Sciatic nerve (tissue), 2 donors: ENCODE measurements around the gene CHMP6. TPM values are rescaled to one million over a fixed set of nuclear protein-coding genes. Genes with fewer than 3 reads are reported as not detected.
"Not testable (repeated sequence)": the region's sequence is repeated elsewhere in the genome, so short reads cannot be mapped to it uniquely, and the experiment has no call there.

Source experiments
- ATAC-seq: fragments of 200-7000 bp; cut with Tn5 transposase; one replicate; pipeline ENCODE4 v1.9.1; 2020; ENCODE audit warnings: mild to moderate bottlenecking, moderate library complexity
- DNase-seq: peaks from one replicate; pipeline ENCODE4 v3.0.0-alpha.2; 2020; ENCODE audit warnings: low spot score
- intact Hi-C: fragments of 100-400 bp; cut with DNase I; formaldehyde crosslinking; loops from one replicate; pipeline ENCODE4 v1.14.2; 2022
- total RNA-seq: library from RNA; stranded (reverse); fragmentation: NEBNext Ultra II Directional; extraction: Animal tissue kit (Norgen Biotek cat#: 25700); gene quantifications from one replicate; pipeline ENCODE4 v1.2.1, GENCODE V29; 2021
- donor health status: DM: no; HTN: no; CAD: no.
- donor health status: DM: no; HTN: no; CAD: no.

CHMP6 gene
- total RNA-seq, 1 donor from 2014 or later = 26.8 TPM

DNA sequence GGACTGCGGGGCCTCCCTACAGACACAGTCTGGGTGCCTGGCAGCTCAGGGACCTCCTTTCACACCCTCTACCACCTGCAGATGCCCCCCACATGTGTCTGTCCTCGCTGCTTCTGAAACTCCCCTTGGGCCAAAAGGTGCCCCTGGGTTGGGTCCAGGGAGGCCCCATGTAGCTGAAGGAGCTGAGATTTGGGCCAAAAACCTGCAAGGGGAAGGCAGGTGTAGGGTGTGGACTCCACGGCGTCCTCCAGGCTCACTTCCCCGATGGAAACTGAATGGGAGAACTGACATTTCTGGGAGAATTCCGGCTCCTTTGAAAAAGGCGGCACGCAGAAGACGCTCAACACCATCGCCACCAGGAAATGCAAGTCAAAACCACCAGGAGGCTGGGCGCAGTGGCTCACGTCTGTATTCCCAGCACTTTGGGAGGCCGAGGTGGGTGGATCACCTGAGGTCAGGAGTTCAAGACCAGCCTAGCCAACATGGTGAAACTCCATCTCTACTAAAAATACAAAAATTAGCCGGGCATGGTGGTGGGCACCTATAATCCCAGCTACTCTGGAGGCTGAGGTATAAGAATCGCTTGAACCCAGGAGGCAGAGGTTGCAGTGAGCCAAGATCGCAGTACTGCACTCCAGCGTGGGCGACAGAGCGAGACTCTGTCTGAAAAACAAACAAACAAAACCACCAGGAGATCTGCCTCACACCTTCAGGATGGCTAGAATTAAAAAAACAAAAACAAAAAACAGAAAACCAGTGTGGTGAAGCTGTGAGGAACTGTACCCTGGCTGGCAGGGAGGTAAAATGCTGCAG is 30.1 kb downstream of the CHMP6 start:
- intact Hi-C loops = loop anchor here (2.0 kb wide), 1 partner anchor 35 kb away; no protein-coding TSS in a partner anchor
- DNase-seq = no peak
- ATAC-seq = no peak

GRCh38 chr17:81022344-81022676 is 30.7 kb downstream of the CHMP6 start:
- no peak for DNase-seq
- ATAC-seq = no peak
- intact Hi-C loops = loop anchor here (2.0 kb wide), 1 partner anchor 36 kb away; no protein-coding TSS in a partner anchor

- intact Hi-C loops = no loop called here
- peak; percentile 68 for DNase-seq
- peak; percentile 62 for ATAC-seq
These were observed 33.6 kb downstream of the CHMP6 start for GRCh38 chr17:81025065-81025740.

- intact Hi-C loops = no loop called here
- ATAC-seq (peak; percentile 37), DNase-seq (peak; percentile 70)
These were observed 34.1 kb downstream of the CHMP6 start for GRCh38 chr17:81025741-81026129.

DNA sequence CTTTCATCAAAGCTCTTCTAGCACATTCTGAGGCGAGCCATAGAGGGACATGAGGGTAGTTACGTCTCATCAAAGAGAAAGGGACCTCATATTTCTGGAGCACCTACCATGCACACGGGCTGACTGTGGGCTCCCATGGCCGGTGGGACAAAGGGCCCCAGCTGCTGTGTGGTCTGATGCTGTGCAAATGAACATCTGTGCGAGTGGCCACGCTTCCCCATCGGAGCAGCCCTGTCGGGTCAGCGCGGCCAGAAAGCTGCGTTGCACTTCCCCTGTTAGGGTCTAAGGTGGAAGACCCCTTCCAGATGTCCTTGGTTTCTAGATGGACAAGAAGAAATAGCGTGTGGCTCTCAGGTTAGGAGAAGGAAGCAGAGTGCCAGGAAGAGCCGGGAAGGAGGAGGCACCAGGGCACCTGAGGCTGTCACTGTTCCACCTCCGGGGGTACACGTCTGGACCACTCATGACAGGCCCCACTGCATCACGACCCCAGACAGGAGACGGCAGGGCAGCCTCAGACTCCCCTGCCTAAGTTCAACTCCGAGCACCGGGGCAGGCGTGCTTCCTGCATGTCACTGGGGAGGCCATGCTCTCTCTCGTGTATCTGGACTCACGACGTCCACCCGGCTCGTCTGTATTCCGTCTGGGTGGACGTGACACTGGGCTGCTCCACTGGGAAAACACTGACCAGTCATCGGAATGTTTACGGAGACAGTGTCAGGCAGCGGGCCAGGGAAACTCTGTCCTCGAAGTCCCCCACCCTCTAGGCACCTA is 34.8 kb downstream of the CHMP6 start:
- DNase-seq = peak; percentile 56
- intact Hi-C loops = no loop called here

GRCh38 chr17:81027038-81027437 is 35.4 kb downstream of the CHMP6 start:
- ATAC-seq = no peak
- intact Hi-C loops = no loop called here
- DNase-seq = no peak

More for the DNA sequence above, 34.8 kb downstream of the CHMP6 start:
- no peak for ATAC-seq

DNA sequence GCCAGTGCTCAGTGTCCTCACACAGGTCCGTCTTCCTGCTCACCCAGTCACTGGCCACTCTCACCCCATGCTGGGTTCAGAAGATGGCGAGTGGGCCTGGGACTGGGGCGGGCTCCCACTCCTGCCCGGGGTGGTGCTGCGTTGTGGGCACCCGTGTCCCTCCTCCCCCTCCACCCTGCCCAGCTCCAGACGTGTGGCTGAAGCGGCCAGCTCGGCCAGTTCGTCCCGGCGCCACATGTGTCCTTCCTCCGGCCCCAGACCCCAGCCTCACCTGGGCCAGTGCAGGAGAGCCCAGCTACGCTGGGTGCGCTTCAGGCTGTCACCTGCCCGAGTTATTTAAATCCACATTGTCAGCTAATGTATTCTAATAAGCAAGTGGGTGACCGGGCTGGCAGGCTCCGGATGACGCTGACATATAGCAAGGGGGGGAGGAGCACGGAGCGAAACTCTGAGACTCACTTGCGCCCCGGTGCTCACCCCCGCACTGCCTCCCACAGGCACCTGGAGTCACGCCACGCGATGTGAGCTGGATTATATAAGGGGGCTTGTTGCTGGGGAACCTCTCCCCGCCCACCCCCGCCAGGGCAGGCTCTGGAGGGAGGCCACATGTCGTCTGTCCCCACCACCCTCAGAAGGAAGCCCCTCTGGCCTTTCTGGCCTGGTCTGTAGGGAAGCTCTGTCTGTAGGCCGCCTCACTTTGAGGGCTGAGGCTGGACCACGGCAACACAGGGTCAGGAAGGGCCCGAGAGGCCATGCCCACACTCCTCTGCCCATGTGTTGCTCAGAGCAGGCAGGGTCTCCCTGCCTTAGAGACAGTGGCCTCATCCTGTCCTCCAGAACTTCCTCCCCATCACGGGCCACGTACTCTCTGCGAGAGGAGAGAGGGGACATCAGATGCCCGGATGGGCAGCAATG is 36.2 kb downstream of the CHMP6 start:
- ATAC-seq (no peak), DNase-seq (peak; percentile 66)
- intact Hi-C loops = no loop called here

- intact Hi-C loops = no loop called here
- ATAC-seq = no peak
- peak; percentile 46 for DNase-seq
These were observed 36.8 kb downstream of the CHMP6 start for GRCh38 chr17:81028506-81028858.

DNA sequence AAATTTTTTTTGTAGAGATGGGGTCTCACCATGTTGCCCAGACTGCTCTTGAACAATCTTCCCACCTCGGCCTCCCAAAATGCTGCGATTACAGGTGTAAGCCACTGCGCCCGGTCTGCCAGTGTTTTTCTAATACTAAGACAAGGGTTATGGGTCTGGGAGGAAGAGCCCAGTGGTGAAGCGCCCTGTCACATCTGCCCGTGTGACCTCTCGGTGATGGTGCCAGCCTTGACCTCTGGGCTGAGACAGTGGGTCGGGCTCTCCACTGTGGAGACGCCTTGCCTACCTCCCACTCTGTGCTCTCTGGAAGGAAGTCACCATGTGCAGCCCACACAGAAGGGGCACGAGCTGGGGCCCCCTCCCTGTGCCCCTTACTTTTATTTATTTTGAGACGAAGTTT is 38.2 kb downstream of the CHMP6 start:
- ATAC-seq (no peak), DNase-seq (no peak)
- intact Hi-C loops = loop anchor here (5.0 kb wide), 1 partner anchor 67 kb away; no protein-coding TSS in a partner anchor

GRCh38 chr17:81030312-81030711 is 38.7 kb downstream of the CHMP6 start:
- intact Hi-C loops = loop anchor here (5.0 kb wide), 1 partner anchor 67 kb away; no protein-coding TSS in a partner anchor
- not testable (repeated sequence) for ATAC-seq, DNase-seq

GRCh38 chr17:81030741-81031565 is 39.3 kb downstream of the CHMP6 start:
- DNase-seq (peak; percentile 57), ATAC-seq (no peak)
- intact Hi-C loops = loop anchor here (5.0 kb wide), 1 partner anchor 66 kb away; no protein-coding TSS in a partner anchor

DNA sequence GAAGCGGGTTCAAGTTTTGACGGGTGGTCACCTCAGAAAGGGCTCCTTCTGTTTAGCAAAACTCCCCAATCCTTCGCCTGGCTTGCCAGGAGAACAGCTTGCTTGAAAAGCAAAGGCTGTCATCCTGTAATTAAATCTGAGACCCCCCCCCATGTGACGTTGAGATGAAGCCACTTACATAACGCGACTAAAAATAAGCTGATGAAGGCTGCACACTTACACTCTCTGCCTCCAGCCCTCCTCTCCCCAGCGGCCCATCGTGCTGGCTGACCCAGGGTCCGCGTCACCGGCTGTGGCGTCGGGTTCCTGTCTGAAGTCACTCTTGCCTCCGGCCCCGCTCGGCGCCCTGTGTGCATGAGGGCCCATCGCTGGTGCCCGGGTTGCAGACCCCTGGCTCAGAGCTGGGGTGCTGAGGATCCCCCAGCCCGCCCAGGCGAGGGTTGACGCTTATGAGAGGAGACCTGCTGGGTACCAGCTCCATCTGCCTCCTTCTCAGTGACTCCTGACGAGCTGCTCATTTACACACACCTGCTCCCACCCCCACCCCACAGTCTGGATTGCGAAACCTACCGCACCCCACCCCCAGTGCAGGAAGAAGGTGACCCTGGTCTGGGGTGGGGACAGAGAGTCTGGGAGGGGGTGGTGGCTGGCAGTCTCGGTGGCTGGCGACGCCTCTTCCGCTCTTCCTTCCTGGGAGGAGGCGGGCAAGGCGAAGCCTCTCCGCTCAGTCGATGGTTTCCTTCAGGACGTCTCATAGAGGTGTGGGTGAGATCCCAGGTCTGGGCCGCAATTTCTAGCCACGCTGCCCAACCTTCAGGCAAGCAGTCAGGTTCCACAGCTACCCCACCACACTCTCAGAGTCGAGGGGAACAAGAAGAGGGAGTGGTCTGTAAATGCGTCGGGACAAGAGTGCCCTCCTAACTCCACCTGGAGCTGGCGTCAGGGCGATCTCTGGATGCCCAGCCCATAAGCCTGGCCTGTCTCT is 40.2 kb downstream of the CHMP6 start:
- intact Hi-C loops = loop anchor here (5.0 kb wide), 1 partner anchor 65 kb away; no protein-coding TSS in a partner anchor
- DNase-seq (peak; percentile 61), ATAC-seq (no peak)

DNA sequence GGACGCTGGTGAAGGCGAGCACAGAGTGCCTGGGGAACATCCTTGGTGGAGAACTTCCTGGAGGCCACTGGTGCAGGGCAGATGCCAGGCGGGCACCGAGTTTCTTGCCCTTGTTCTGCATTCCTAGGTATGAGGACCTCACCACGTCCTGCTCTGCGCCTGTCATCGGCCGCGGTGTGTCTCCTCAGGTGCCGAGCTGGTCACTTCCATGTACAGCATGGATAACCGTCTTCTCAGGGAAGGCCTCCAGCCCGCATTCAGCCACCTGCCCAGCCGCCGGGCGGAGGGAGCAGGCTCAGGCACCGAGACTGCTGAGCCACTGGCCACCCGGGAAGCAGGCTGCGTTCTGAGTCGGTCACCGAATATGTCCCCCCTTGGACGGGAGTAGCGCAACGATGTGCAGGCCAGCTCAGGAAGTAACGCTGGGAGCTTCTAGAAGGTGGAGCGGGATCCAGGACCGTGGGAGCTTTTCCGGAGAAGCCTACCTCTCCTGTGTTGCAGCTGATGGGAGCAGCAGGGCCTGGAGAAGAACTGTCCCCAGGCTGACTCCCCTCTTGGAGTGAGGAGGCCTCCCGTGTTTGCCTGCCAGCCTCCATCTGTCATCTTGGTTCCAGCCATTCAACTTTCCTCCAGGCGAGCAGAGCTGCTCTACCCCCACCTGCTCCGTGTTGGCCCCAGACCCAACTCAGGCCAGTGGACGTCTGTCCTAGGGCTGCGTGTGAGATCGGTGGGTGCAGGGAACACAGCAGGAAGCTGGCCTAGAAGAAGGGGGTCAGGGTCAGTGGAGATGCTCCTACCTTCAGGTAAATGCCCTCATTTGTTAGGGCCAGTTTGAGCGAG is 41.2 kb downstream of the CHMP6 start:
- intact Hi-C loops = loop anchor here (5.0 kb wide), 1 partner anchor 64 kb away; no protein-coding TSS in a partner anchor
- DNase-seq (peak; percentile 57), ATAC-seq (no peak)

DNA sequence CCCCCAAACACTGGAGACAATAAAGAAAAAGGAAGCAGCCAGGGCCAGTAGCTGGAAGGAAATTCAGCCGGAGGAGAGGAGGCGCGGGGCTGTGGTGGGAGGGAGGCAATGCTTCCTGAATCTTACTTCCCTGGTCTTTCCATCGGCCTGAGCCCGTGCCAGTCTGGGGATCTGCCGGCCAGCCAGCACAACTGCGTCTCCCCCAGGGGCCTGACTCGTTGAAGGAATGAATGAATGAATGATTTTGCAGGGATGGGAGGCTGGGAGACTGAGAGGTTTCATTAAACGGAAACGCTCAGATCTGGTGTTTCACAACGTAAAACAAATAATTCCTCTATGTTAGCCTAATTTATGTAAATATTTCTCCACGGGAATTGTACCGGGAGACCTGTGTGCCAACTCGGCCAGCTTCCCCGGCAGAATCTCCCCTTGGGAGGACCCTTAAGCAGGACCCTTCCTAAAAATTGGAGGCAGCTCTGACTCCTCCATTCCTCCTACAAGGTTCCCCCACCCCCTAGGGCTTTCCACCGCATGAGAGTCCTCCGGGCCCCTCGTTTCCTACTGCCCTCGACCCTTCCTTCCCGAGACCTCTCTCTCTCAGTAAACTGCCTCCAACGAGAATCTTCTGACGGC is 42.0 kb downstream of the CHMP6 start:
- DNase-seq (peak; percentile 72), ATAC-seq (no peak)
- intact Hi-C loops = loop anchor here (5.0 kb wide), 1 partner anchor 64 kb away; no protein-coding TSS in a partner anchor

GRCh38 chr17:81034168-81034777 is 42.6 kb downstream of the CHMP6 start:
- ATAC-seq = no peak
- intact Hi-C loops = loop anchor here (5.0 kb wide), 1 partner anchor 63 kb away; no protein-coding TSS in a partner anchor
- no peak for DNase-seq
